HG03575 (cell line): Measurements from ENCODE around the gene SINHCAF.

ENCODE experiments used
- ATAC-seq: cut with Tn5 transposase; IDR thresholded peaks from one replicate; pipeline ENCODE4 v1.9.1; 2021; ENCODE audit not compliant: unreplicated experiment, insufficient number of reproducible peaks, low FRiP score; ENCODE audit errors: extremely low read depth

The SINHCAF gene

GRCh38 chr12:31339831-31340622 lies 14.1 kb upstream of the SINHCAF start:
- ATAC-seq: no peak

DNA sequence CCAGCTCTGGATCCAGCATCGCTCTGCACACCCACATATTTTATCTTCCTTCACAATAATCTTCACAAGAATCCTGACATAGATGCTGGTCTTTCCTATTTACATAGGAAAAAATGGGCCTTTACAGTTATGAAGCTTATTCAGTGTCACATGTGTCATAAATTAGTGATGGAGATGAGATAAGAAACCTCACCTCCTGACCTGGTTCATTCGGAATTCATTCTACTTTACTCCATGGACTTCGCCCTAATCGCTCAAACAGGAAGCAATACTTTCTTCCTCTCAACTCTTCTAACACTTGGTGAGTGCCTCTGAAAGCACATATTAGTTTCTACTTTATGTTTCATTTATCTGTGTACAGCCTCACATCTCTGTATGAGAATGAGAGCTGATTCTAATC lies 12.0 kb upstream of the SINHCAF start:
- ATAC-seq: no peak

GRCh38 chr12:31331242-31331641 lies 5.3 kb upstream of the SINHCAF start:
- no peak for ATAC-seq

DNA sequence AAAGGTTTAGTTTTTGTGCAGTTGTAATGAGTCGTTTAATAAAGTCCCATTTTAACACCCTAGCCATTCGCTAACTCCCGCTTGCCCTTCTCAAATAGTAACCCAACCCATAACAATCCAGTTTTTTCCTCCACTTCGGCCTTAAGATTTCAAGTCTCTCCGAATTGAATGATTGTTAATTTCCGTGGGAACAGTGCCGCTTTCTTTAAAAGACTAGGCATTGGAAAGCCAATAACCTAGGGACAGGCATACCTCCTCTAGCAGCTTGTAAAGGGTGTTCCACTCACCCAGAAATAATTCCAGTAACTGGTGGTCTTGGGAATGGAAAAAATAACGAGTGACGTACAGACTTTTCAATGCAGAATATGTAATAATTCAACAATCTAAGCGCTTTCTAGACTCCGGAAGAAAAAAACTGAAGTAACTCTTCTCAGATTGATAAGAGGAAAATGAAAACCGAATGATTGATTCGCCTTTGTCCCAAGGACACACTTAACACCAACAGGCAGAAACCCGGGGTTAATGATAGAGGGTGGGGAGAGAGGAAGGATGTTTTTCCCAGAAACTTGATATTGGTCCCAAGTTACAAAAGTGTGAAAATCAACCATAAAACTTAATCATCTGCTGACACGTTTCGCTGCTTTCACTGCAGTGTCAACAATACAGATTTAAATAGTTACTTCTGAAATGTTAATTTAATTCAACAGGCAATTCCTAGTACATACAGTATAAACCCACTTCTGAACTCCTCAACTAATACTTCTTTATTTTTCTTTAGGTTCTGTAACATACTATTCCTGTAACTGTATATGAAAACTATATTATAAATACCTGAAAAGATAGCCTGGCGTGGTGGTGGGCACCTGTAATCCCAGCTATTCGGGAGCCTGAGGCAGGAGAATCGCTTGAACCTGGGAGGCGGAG lies 1.0 kb upstream of the SINHCAF start:
- no peak for ATAC-seq

GRCh38 chr12:31325524-31325875 lies 450 bp downstream of the SINHCAF start:
- no peak for ATAC-seq

- ATAC-seq: no peak
Measured at GRCh38 chr12:31324845-31325523, 966 bp downstream of the SINHCAF start.

- ATAC-seq: no peak
Measured at GRCh38 chr12:31324116-31324844, 1.7 kb downstream of the SINHCAF start.

DNA sequence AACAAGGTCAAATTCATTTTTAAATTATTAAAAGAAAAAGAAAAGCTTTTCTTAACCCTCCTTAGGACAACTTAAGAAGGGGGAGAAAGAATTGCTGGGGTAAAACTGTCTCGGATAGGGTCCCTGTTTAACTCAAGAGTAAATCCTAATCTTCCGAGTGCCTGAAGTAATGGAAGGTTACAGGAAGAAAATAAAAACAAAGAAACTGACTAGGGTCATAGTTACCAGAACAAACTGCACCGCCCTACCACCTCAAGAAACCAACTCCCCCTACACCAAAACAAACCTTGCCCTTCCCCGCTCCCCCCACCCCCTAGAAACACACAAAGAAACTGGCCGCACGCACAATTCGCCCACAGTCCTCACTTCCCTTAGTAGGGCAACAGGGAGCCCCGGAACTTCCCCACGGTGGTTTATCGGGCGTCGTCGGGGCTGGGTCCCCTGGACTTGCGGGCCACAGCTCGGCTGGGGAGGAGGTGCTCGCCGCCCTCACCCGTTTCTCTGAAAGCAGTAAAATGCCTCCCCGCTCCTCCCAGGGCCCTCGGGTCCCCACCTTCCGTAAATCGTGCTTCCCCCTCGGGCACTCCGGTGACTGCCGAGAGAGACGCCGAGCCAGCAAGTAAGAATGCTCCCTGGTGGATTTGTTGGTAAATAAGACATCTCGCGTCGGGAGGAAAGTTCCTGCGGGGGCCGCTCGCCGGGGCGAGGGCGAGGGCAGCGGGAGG lies 2.4 kb downstream of the SINHCAF start:
- ATAC-seq: no peak

DNA sequence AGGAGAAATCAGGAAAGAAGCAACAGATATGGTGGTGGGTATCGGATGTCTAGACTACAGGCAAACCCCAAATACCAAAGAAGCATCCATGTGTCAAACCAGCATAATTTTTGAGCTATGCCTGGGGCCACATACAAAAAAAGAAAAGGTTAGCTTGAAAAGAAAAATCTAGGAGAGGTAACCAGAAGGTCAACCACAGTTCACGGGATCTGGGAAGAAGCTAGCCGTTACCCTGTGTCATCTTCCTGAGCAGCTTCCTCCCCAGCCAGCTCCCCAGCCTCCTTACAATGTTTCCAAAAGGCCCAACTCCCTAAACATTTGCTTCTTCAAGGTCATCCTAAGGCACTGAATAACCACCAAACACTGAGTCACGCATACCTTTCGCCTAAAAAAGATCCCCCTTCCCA lies 3.1 kb downstream of the SINHCAF start:
- no peak for ATAC-seq

DNA sequence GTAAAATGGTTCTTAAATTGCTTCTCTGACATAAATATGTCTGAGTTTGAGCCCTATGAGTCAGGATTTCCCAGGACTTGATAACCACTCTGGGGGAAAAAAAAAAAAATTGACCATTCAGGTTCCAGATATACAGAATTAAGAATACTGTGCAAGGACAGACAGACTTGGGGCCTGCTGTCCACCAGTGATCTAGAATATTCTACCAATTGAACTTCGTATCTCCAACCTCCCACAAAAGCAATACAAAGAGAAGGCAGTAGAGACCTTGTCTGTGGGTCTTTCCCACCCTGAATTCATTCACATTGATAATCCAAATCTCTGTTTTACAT lies 4.1 kb downstream of the SINHCAF start:
- ATAC-seq: no peak

DNA sequence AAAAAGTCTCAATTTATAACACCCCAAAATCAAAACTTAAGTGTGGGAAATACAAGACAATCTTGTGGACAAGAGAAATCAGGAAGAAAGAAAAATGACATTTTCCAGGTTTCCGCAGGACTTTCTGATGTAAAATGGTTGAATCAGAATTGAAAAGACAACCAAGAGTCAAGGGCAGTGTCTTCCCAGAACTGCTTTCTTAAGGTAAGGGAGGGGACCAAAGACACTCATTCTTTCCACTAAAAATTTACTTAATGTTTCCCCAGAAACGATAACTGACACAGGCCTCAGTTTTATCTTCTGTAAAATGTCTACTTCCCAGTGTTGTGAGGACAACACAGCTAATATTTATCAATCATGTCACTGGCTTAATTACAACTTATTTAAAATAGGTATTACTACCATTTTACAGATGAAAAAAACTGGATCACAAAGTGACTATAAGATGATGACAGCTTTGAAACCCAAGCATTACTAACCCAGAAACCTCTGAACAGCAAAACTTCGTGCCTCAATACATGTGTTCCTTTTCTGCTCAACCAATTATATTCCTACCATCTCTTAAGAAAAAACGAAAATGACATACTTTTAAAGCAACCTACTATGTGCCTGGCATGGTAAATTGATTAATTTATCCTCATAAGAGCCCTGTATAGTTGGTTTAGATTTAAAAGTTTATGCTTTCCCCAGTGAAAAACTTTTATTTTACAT lies 4.6 kb downstream of the SINHCAF start:
- ATAC-seq: no peak

DNA sequence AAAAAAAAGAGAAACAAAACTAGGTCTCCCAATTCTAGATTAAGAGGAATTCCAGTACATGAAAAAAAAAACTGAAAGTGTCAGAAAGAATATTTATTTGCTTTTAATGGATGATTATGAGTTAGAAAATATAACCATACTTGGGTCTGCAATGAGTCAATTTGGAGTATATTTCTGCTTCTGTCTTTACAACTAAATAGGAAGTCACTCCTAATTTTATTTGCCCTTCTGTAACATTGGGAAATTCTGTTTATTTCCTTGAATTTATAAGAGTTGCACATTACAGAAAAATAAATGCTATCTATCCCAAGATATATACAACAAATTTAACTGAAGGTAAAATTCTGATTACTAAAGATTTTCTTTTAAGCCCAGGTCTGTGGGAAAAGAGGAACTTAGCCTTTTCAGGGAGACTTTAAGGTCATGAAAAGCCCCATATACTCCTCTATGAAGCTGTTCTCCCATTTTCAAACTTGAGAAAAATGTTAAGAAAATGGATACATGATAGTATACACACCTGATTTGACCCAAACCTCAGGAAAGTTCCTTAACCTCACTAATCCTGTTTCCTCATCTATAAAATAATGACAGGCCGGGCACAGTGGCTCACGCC lies 7.2 kb downstream of the SINHCAF start:
- ATAC-seq: no peak

GRCh38 chr12:31317471-31318395 lies 8.2 kb downstream of the SINHCAF start:
- no peak for ATAC-seq

DNA sequence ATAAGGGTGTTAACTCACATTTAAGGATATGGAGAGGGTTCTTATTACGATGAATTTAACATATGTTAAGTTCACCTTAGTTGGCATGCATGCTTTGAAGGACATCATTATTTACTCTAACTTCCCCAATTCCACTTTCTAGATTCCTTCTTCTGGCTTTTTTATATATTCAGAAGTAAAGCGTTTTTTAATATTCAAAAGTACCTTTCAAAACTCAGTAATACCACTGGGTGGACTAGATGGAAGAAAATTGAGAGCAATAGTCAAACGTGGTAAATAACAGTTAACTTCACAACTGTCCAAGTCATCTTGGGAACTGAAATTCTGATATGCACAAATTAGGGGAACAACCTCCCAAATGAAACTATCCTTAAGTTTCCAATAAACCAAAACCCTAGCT lies 9.1 kb downstream of the SINHCAF start:
- ATAC-seq: no peak

DNA sequence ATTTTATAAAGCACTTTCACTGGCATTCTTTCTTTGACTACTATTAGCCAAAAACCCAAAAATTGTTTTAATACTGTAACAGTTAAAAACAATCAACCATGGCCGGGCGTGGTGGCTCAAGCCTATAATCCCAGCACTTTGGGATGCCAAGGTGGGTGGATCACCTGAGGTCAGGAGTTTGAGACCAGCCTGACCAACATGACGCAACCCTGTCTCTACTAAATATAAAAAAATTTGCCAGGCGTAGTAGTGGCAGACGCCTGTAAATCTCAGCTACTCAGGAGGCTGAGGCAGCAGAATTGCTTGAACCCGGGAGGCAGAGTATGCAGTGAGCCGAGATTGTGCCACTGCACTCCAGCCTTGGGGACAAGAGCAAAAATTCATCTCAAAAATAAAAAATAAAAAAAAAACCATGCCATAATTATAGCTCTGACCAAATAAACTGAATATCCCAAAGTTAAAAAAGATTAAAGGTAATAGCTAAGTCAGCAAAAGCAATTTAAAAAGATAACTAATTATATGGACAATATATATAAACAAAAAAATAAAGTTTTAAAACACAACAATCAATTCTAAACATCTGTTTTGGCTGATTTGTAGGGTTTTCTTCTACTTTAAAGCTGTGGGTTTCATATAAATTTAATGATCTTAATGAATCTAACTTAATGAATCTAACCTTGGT lies 10.0 kb downstream of the SINHCAF start:
- ATAC-seq: no peak

DNA sequence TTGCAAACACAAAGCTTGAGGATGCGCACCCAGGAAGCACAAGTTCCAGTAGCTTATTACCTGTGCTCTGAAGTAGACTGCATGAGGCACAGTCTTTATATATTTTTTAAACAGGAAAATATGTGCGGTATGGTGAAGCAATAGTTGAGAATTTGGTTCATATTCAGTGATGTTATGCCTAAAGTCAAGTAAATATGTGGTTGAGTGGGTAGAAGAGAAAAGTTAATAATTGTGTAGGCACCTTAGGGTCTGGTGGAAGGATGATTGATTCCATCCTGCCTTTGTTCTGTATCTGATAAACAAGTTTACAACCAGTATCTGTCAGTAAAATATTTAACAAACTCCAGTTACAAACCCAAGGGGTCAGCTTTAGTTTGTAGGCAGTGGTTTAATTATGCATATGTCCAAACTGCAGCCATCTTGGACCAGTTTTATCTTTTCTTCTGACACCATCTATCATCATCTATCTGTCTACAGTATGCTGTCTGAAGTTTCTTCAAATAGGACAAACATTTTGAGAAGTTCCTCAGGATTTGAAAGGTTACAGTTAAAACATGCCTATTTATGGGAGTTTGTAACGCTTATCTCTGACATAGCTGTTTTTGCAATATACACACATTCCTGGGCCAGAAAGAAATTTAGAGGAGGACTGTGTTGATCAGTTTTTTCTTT lies 10.8 kb downstream of the SINHCAF start:
- ATAC-seq: no peak
